ENCODE measurements around the gene HOXB13.

The HOXB13 gene

DNA sequence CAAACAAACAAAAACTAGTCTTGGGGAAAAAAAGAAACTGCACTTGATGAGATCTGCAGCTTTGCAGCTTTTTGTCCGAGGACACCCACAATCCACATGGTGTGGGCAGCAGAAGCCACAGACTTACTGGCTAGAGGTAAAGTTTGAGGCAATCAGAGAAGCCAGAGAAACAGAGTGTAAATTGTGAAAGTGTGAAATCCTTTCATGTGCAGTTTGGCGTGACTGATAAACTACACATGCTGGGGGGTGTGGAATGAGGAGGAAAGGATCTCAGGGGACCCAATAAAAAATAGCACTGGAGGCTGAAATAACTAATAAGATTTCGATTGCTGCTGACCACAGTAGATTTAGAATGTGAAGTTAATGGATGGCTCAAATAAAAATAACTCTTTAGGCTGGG lies 42.4 kb upstream of the HOXB13 start:
- no peak for DNase-seq
- H3K4me3 ChIP-seq (ENCODE audit: low read length), result no peak overlapping the region
- H3K27ac ChIP-seq (ENCODE audit: low read length), result no peak overlapping the region
- no peak overlapping the region for H3K4me2 ChIP-seq (ENCODE audit: low read depth, low read length)
- H3F3A ChIP-seq (ENCODE audit: insufficient read depth, low read length), result no peaks in the 10 kb centered on the region
- TF ChIP-seq EZH2phosphoT487 (IDR thresholded peaks at IDR 0.05; ENCODE audit: low read length) (no peak), EZH2 (optimal IDR thresholded peaks at IDR 0.05; ENCODE audit: low read depth, low read length) (no peak)
- H3K79me2 ChIP-seq (ENCODE audit: low read length), result no peaks in the 10 kb centered on the region
- H4K20me1 ChIP-seq (ENCODE audit: insufficient read depth, low read length), result no peaks in the 10 kb centered on the region
- H3K4me1 ChIP-seq (ENCODE audit: low read length), result no peaks in the 10 kb centered on the region
- no peaks in the 10 kb centered on the region for H3K27me3 ChIP-seq (replicated peaks; ENCODE audit: insufficient read depth, low read length)
- H2AFZ ChIP-seq (ENCODE audit: low read length), result no peak overlapping the region
- H3K9me3 ChIP-seq (replicated peaks; ENCODE audit: insufficient read depth, low read length), result no peaks in the 10 kb centered on the region
- H3K36me3 ChIP-seq (replicated peaks; ENCODE audit: insufficient read depth, low read length), result no peaks in the 10 kb centered on the region
- no peaks in the 10 kb centered on the region for H3K9me2 ChIP-seq (replicated peaks; ENCODE audit: insufficient read depth, low read length)
- no peak overlapping the region for H3K9ac ChIP-seq (ENCODE audit: low read length)

DNA sequence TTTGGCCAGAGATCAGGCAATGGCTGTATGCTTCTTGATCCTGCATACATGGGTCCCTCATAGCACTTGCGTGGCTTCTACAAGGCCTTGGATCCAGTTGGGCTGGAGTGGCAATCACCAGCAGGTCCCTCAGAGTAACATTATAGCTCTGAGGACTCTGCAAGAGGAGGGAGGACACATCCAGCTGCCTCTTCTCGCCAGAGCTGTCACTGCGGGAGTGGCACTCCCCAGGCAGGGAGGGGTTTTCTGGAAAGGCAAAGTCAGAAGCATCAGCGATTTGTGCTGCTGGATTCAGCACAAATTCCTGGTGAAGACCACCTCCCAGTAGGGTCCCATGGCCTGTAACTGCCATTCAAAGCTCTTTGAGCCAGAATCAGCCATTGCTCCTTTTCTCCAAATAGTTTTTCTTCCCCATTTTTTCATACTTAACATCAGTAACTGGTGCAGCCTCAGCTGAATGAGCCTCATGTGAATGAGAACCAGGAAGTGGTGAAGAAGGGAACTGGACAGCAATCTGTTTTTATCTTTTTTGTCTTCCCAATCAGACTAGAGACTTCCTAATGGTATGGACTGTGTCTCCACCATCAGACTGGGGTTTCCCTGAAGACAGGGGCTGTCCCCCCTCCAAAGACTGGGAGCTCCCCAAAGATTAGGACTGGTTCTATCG lies 40.6 kb upstream of the HOXB13 start:
- no peak overlapping the region for H3K4me2 ChIP-seq (ENCODE audit: low read depth, low read length)
- DNase-seq, result no peak
- H3K4me1 ChIP-seq (ENCODE audit: low read length), result no peaks in the 10 kb centered on the region
- H3K27ac ChIP-seq (ENCODE audit: low read length), result no peak overlapping the region
- H3F3A ChIP-seq (ENCODE audit: insufficient read depth, low read length), result no peaks in the 10 kb centered on the region
- TF ChIP-seq, protein P1, sequence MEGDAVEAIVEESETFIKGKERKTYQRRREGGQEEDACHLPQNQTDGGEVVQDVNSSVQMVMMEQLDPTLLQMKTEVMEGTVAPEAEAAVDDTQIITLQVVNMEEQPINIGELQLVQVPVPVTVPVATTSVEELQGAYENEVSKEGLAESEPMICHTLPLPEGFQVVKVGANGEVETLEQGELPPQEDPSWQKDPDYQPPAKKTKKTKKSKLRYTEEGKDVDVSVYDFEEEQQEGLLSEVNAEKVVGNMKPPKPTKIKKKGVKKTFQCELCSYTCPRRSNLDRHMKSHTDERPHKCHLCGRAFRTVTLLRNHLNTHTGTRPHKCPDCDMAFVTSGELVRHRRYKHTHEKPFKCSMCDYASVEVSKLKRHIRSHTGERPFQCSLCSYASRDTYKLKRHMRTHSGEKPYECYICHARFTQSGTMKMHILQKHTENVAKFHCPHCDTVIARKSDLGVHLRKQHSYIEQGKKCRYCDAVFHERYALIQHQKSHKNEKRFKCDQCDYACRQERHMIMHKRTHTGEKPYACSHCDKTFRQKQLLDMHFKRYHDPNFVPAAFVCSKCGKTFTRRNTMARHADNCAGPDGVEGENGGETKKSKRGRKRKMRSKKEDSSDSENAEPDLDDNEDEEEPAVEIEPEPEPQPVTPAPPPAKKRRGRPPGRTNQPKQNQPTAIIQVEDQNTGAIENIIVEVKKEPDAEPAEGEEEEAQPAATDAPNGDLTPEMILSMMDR (IDR thresholded peaks at IDR 0.05; ENCODE audit: low read length), result no peak
- TF ChIP-seq EZH2phosphoT487 (IDR thresholded peaks at IDR 0.05; ENCODE audit: low read length) (no peak), EZH2 (optimal IDR thresholded peaks at IDR 0.05; ENCODE audit: low read depth, low read length) (no peak)
- no peaks in the 10 kb centered on the region for H3K9me3 ChIP-seq (replicated peaks; ENCODE audit: insufficient read depth, low read length)
- H3K36me3 ChIP-seq (replicated peaks; ENCODE audit: insufficient read depth, low read length), result no peaks in the 10 kb centered on the region
- no peaks in the 10 kb centered on the region for H3K79me2 ChIP-seq (ENCODE audit: low read length)
- peak overlapping the region; percentile 45 for H2AFZ ChIP-seq (ENCODE audit: low read length)
- H4K20me1 ChIP-seq (ENCODE audit: insufficient read depth, low read length), result no peaks in the 10 kb centered on the region
- H3K4me3 ChIP-seq (ENCODE audit: low read length), result no peak overlapping the region
- H3K27me3 ChIP-seq (replicated peaks; ENCODE audit: insufficient read depth, low read length), result peaks cover 4% of the 10 kb centered on the region; the same call in 1 of the 2 replicates
- no peak overlapping the region for H3K9ac ChIP-seq (ENCODE audit: low read length)
- H3K9me2 ChIP-seq (replicated peaks; ENCODE audit: insufficient read depth, low read length), result no peaks in the 10 kb centered on the region

DNA sequence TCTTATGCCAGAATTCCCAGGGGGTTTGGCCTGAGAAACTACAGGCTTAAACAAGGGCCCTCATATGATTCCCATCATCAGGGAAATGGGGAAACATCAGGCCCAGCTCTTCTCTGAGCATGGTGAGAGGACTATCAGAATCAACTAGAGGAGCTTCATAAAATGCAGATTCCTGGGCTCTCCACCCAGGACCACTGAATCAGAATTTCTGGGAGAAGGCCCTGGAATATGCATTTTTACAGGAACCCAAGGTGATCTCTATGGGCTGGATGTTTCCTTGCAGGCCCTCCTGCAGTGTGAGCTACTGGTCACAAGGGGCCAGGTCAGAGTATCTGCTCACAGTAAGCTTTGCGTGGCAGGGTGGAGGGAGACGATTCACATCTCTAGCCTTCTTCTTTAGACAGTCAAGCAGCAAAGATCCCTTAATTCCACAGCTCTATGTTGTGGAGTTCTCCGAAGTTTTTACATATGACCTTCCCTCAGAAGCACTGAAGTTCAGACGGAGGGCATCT lies 38.8 kb upstream of the HOXB13 start:
- Histone ChIP-seq H3K36me3 (replicated peaks; ENCODE audit: insufficient read depth, low read length) (no peaks in the 10 kb centered on the region), H3F3A (ENCODE audit: insufficient read depth, low read length) (no peaks in the 10 kb centered on the region), H4K20me1 (ENCODE audit: insufficient read depth, low read length) (no peaks in the 10 kb centered on the region), H3K27ac (ENCODE audit: low read length) (no peak overlapping the region), H3K9me2 (replicated peaks; ENCODE audit: insufficient read depth, low read length) (no peaks in the 10 kb centered on the region), H3K4me3 (ENCODE audit: low read length) (no peak overlapping the region), H2AFZ (ENCODE audit: low read length) (no peak overlapping the region), H3K9me3 (replicated peaks; ENCODE audit: insufficient read depth, low read length) (no peaks in the 10 kb centered on the region), H3K4me1 (ENCODE audit: low read length) (no peaks in the 10 kb centered on the region), H3K9ac (ENCODE audit: low read length) (no peak overlapping the region), H3K27me3 (replicated peaks; ENCODE audit: insufficient read depth, low read length) (peaks cover 9% of the 10 kb centered on the region; the same call in 1 of the 2 replicates), H3K79me2 (ENCODE audit: low read length) (no peaks in the 10 kb centered on the region), H3K4me2 (ENCODE audit: low read depth, low read length) (no peak overlapping the region)
- DNase-seq, result no peak
- TF ChIP-seq EZH2phosphoT487 (IDR thresholded peaks at IDR 0.05; ENCODE audit: low read length) (no peak), EZH2 (optimal IDR thresholded peaks at IDR 0.05; ENCODE audit: low read depth, low read length) (no peak)
- TF ChIP-seq, protein P1 (IDR thresholded peaks at IDR 0.05; ENCODE audit: low read length), result no peak

DNA sequence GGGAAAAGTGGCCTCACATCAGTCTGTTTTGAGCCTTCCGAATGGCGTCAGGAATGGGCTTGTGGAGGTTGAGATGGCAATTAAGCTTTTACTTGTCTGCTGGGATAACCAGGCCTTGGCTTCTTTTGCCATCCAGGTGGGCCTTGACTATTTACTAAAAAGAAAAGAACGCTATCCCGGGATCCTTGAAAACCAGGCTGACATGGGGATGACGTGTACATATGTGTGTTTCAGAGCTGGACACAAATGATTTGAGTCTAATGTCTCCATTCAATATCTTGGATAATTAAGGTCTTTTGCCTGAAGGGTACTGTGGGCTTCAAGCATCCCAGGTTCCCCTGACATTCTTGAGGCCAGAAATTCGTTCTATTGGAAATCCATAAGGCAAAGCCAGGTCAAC lies 32.6 kb upstream of the HOXB13 start:
- H3K9me2 ChIP-seq (replicated peaks; ENCODE audit: insufficient read depth, low read length), result no peaks in the 10 kb centered on the region
- TF ChIP-seq EZH2 (optimal IDR thresholded peaks at IDR 0.05; ENCODE audit: low read depth, low read length), result no peak
- TF ChIP-seq EZH2phosphoT487 (IDR thresholded peaks at IDR 0.05; ENCODE audit: low read length), result no peak
- TF ChIP-seq, protein P1 (IDR thresholded peaks at IDR 0.05; ENCODE audit: low read length), result no peak
- H3K27me3 ChIP-seq (replicated peaks; ENCODE audit: insufficient read depth, low read length), result peaks cover 47% of the 10 kb centered on the region
- no peaks in the 10 kb centered on the region for H3K4me1 ChIP-seq (ENCODE audit: low read length)
- H3K36me3 ChIP-seq (replicated peaks; ENCODE audit: insufficient read depth, low read length), result no peaks in the 10 kb centered on the region
- no peaks in the 10 kb centered on the region for H3F3A ChIP-seq (ENCODE audit: insufficient read depth, low read length)
- H2AFZ ChIP-seq (ENCODE audit: low read length), result no peak overlapping the region
- no peaks in the 10 kb centered on the region for H3K79me2 ChIP-seq (ENCODE audit: low read length)
- DNase-seq, result no peak
- H4K20me1 ChIP-seq (ENCODE audit: insufficient read depth, low read length), result no peaks in the 10 kb centered on the region
- H3K4me3 ChIP-seq (ENCODE audit: low read length), result no peak overlapping the region
- no peak overlapping the region for H3K9ac ChIP-seq (ENCODE audit: low read length)
- H3K27ac ChIP-seq (ENCODE audit: low read length), result no peak overlapping the region
- H3K4me2 ChIP-seq (ENCODE audit: low read depth, low read length), result no peak overlapping the region
- no peaks in the 10 kb centered on the region for H3K9me3 ChIP-seq (replicated peaks; ENCODE audit: insufficient read depth, low read length)

All from MM.1S (cell line).